WTC11 (cell line): ENCODE results near the gene RANGAP1. TPM values are rescaled to one million over a fixed set of nuclear protein-coding genes. Genes with fewer than 3 reads are reported as not detected.

Source experiments
- ATAC-seq: fragments of 200-7000 bp; cut with Tn5 transposase; 2 replicates; pipeline ENCODE4 v1.10.0; 2021; ENCODE audit warnings: mild to moderate bottlenecking, moderate library complexity
- CTCF ChIA-PET: fragments of 300-600 bp; sonication (Branson Sonifier 250); formaldehyde crosslinking; loops from one replicate; lab custom pipeline; 2021; ENCODE audit warnings: antibody characterized with exemption; lab: Charles Lee
- POLR2A ChIA-PET: fragments of 350-600 bp; sonication (Branson Sonifier 250); formaldehyde crosslinking; loops from one replicate; lab custom pipeline; 2021; ENCODE audit warnings: antibody characterized with exemption; lab: Charles Lee
- DNase-seq: peaks from one replicate; pipeline ENCODE4 v3.0.0; 2021; ENCODE audit warnings: low spot score
- H3K27ac Mint-ChIP-seq: 2 replicates; pipeline ENCODE4 v1.8.0; 2021; ENCODE audit warnings: mixed read lengths
- H3K27me3 Mint-ChIP-seq: 2 replicates; pipeline ENCODE4 v1.8.0; 2021; ENCODE audit warnings: low read depth, mild to moderate bottlenecking, moderate library complexity, mixed read lengths
- H3K36me3 Mint-ChIP-seq: 2 replicates; pipeline ENCODE4 v1.8.0; 2021; ENCODE audit warnings: mixed read lengths
- H3K4me1 Mint-ChIP-seq: 2 replicates; pipeline ENCODE4 v1.8.0; 2022; ENCODE audit warnings: mixed read lengths
- H3K4me3 Mint-ChIP-seq: 2 replicates; pipeline ENCODE4 v1.8.0; 2021; ENCODE audit warnings: mild to moderate bottlenecking, moderate library complexity, mixed read lengths
- H3K9me3 Mint-ChIP-seq: 2 replicates; pipeline ENCODE4 v1.8.0; 2021; ENCODE audit warnings: mixed read lengths
- ATF6 ChIP-seq: sonication (generic); formaldehyde crosslinking; IDR thresholded peaks from 2 replicates; pipeline ENCODE4 v1.8.1; 2023; ENCODE audit warnings: mild to moderate bottlenecking, missing genetic modification reagents
- ETV6 ChIP-seq: sonication (generic); formaldehyde crosslinking; IDR thresholded peaks from 2 replicates; pipeline ENCODE4 v1.8.1; 2022; ENCODE audit warnings: mild to moderate bottlenecking, missing genetic modification reagents
- GABPB1 ChIP-seq: sonication (generic); formaldehyde crosslinking; IDR thresholded peaks from 2 replicates; pipeline ENCODE4 v1.8.1; 2023; ENCODE audit warnings: mild to moderate bottlenecking, missing genetic modification reagents
- NR3C1 ChIP-seq: sonication (generic); formaldehyde crosslinking; conservative IDR thresholded peaks from 2 replicates; pipeline ENCODE4 v1.8.1; 2023; ENCODE audit warnings: low read depth, mild to moderate bottlenecking, missing genetic modification reagents
- RORB ChIP-seq: fragments of 250-450 bp; sonication (Bioruptor Pico); IDR thresholded peaks from 2 replicates; pipeline ENCODE4 v1.9.0; 2021; ENCODE audit warnings: mild to moderate bottlenecking
- SMAD3 ChIP-seq: sonication (generic); formaldehyde crosslinking; IDR thresholded peaks from 2 replicates; pipeline ENCODE4 v1.8.0; 2022; ENCODE audit warnings: missing genetic modification reagents, mild to moderate bottlenecking, borderline replicate concordance
- ZNF219 ChIP-seq: sonication (generic); formaldehyde crosslinking; IDR thresholded peaks from 2 replicates; pipeline ENCODE4 v1.8.0; 2023; ENCODE audit warnings: missing genetic modification reagents, mild to moderate bottlenecking, borderline replicate concordance
- ZNF416 ChIP-seq: fragments of 250-450 bp; sonication (Bioruptor Pico); IDR thresholded peaks from 2 replicates; pipeline ENCODE4 v1.9.0; 2021; ENCODE audit warnings: mild to moderate bottlenecking, inconsistent platforms
- ZNF512 ChIP-seq: sonication (generic); formaldehyde crosslinking; IDR thresholded peaks from 2 replicates; pipeline ENCODE4 v1.8.1; 2022; ENCODE audit warnings: missing genetic modification reagents, borderline replicate concordance
- total RNA-seq: library from RNA; stranded (reverse); gene quantifications from 3 replicates; pipeline ENCODE4 v1.2.3, GENCODE V29; 2021
- TF ChIP-seq, protein P1 (sequence below): sonication (generic); formaldehyde crosslinking; conservative IDR thresholded peaks from 2 replicates; pipeline ENCODE4 v1.8.1; 2022; ENCODE audit warnings: mild to moderate bottlenecking, missing genetic modification reagents
- TF ChIP-seq, protein P2 (sequence below): fragments of 250-450 bp; sonication (Bioruptor Pico); IDR thresholded peaks from 2 replicates; pipeline ENCODE4 v1.8.0; 2021; ENCODE audit warnings: mild to moderate bottlenecking
- TF ChIP-seq, protein P3 (sequence below): sonication (generic); formaldehyde crosslinking; IDR thresholded peaks from 2 replicates; pipeline ENCODE4 v1.8.1; 2023; ENCODE audit warnings: mild to moderate bottlenecking, missing genetic modification reagents, borderline replicate concordance
- TF ChIP-seq, protein P4 (sequence below): sonication (generic); formaldehyde crosslinking; IDR thresholded peaks from 2 replicates; pipeline ENCODE4 v1.8.0; 2022; ENCODE audit warnings: mild to moderate bottlenecking, missing genetic modification reagents
- TF ChIP-seq, protein P5 (sequence below): sonication (generic); formaldehyde crosslinking; IDR thresholded peaks from 2 replicates; pipeline ENCODE4 v1.8.0; 2022; ENCODE audit warnings: mild to moderate bottlenecking, missing genetic modification reagents

RANGAP1 gene
- total RNA-seq, 1 experiment from 2014 or later, result 160 TPM

- TF ChIP-seq, protein P1, sequence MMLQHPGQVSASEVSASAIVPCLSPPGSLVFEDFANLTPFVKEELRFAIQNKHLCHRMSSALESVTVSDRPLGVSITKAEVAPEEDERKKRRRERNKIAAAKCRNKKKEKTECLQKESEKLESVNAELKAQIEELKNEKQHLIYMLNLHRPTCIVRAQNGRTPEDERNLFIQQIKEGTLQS (CRISPR knock-in tag), result 0 out of 2 replicates have a peak, but pooled peaks have one; percentile 6
- no peak for TF ChIP-seq ZNF219 (CRISPR knock-in tag)
Observed at GRCh38 chr22:41237036-41237706, 48.8 kb downstream of the RANGAP1 start (continued).

GRCh38 chr22:41234815-41235695, 50.9 kb downstream of the RANGAP1 start:
- H3K9me3 Mint-ChIP-seq, result no peaks in the 10 kb centered on the region
- CTCF ChIA-PET, result interaction anchor here (1.6 to 3.6 kb wide), 2 partner anchors 11 to 36 kb away, joined by 3 to 50 read pairs; no protein-coding TSS in a partner anchor
- peaks cover 5% of the 10 kb centered on the region; the same call in 1 of the 2 replicates for H3K36me3 Mint-ChIP-seq
- ATAC-seq, result no peak
- TF ChIP-seq ETV6 (CRISPR knock-in tag), result no peak
- TF ChIP-seq ATF6 (CRISPR knock-in tag), result no peak
- peak; percentile 94 for TF ChIP-seq GABPB1 (CRISPR knock-in tag)
- POLR2A ChIA-PET, result no interaction called here
- no peak for DNase-seq
- peaks cover 16% of the 10 kb centered on the region for H3K4me1 Mint-ChIP-seq
- H3K4me3 Mint-ChIP-seq, result no peak overlapping the region
- H3K27ac Mint-ChIP-seq, result no peak overlapping the region
- no peaks in the 10 kb centered on the region; the same call in none of the 2 replicates for H3K27me3 Mint-ChIP-seq

GRCh38 chr22:41231369-41231768, 54.6 kb downstream of the RANGAP1 start:
- ATAC-seq (no peak), DNase-seq (no peak)
- ChIA-PET POLR2A (no interaction called here), CTCF (interaction anchor here (1.9 kb wide), 1 partner anchor 14 kb away, joined by 5 read pairs; no protein-coding TSS in a partner anchor)
- Mint-ChIP-seq H3K36me3 (peaks cover 19% of the 10 kb centered on the region), H3K27me3 (no peaks in the 10 kb centered on the region; the same call in 1 of the 2 replicates), H3K9me3 (no peaks in the 10 kb centered on the region), H3K4me3 (no peak overlapping the region), H3K27ac (no peak overlapping the region), H3K4me1 (peaks cover 5% of the 10 kb centered on the region)
- TF ChIP-seq ZNF416 (CRISPR knock-in tag) (no peak), ATF6 (CRISPR knock-in tag) (no peak), ZNF512 (no peak), SMAD3 (CRISPR knock-in tag) (no peak), NR3C1 (CRISPR knock-in tag) (no peak), RORB (CRISPR knock-in tag) (no peak)
- TF ChIP-seq, protein P2, sequence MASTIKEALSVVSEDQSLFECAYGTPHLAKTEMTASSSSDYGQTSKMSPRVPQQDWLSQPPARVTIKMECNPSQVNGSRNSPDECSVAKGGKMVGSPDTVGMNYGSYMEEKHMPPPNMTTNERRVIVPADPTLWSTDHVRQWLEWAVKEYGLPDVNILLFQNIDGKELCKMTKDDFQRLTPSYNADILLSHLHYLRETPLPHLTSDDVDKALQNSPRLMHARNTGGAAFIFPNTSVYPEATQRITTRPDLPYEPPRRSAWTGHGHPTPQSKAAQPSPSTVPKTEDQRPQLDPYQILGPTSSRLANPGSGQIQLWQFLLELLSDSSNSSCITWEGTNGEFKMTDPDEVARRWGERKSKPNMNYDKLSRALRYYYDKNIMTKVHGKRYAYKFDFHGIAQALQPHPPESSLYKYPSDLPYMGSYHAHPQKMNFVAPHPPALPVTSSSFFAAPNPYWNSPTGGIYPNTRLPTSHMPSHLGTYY (CRISPR knock-in tag), result no peak
- TF ChIP-seq, protein P3, sequence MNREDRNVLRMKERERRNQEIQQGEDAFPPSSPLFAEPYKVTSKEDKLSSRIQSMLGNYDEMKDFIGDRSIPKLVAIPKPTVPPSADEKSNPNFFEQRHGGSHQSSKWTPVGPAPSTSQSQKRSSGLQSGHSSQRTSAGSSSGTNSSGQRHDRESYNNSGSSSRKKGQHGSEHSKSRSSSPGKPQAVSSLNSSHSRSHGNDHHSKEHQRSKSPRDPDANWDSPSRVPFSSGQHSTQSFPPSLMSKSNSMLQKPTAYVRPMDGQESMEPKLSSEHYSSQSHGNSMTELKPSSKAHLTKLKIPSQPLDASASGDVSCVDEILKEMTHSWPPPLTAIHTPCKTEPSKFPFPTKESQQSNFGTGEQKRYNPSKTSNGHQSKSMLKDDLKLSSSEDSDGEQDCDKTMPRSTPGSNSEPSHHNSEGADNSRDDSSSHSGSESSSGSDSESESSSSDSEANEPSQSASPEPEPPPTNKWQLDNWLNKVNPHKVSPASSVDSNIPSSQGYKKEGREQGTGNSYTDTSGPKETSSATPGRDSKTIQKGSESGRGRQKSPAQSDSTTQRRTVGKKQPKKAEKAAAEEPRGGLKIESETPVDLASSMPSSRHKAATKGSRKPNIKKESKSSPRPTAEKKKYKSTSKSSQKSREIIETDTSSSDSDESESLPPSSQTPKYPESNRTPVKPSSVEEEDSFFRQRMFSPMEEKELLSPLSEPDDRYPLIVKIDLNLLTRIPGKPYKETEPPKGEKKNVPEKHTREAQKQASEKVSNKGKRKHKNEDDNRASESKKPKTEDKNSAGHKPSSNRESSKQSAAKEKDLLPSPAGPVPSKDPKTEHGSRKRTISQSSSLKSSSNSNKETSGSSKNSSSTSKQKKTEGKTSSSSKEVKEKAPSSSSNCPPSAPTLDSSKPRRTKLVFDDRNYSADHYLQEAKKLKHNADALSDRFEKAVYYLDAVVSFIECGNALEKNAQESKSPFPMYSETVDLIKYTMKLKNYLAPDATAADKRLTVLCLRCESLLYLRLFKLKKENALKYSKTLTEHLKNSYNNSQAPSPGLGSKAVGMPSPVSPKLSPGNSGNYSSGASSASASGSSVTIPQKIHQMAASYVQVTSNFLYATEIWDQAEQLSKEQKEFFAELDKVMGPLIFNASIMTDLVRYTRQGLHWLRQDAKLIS (CRISPR knock-in tag), result no peak
- TF ChIP-seq, protein P4, sequence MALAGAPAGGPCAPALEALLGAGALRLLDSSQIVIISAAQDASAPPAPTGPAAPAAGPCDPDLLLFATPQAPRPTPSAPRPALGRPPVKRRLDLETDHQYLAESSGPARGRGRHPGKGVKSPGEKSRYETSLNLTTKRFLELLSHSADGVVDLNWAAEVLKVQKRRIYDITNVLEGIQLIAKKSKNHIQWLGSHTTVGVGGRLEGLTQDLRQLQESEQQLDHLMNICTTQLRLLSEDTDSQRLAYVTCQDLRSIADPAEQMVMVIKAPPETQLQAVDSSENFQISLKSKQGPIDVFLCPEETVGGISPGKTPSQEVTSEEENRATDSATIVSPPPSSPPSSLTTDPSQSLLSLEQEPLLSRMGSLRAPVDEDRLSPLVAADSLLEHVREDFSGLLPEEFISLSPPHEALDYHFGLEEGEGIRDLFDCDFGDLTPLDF, result no peak
- TF ChIP-seq, protein P5, sequence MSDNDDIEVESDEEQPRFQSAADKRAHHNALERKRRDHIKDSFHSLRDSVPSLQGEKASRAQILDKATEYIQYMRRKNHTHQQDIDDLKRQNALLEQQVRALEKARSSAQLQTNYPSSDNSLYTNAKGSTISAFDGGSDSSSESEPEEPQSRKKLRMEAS (CRISPR knock-in tag), result no peak
